Activated T-helper 1 cell treated with Interleukin-2 at 50 U/mL for 16 hours (primary cell): ENCODE results near the gene CNTNAP2.

ENCODE experiments used
- DNase-seq: peaks from one replicate; pipeline ENCODE4 v3.0.0-alpha.2; 2020; ENCODE audit warnings: low read depth

Gene CNTNAP2

GRCh38 chr7:147497246-147497645 is 1380.6 kb downstream of the CNTNAP2 start:
- no peak for DNase-seq

- DNase-seq, result no peak
Observed at GRCh38 chr7:147498081-147498480, 1381.5 kb downstream of the CNTNAP2 start.

GRCh38 chr7:147509035-147509501 is 1392.5 kb downstream of the CNTNAP2 start:
- no peak for DNase-seq

- no peak for DNase-seq
Observed at GRCh38 chr7:147509541-147510200, 1393.1 kb downstream of the CNTNAP2 start.

GRCh38 chr7:147510201-147510542 is 1393.6 kb downstream of the CNTNAP2 start:
- DNase-seq, result no peak

- DNase-seq, result no peak
Observed at GRCh38 chr7:147510923-147511322, 1394.3 kb downstream of the CNTNAP2 start.

GRCh38 chr7:147513451-147513850 is 1396.8 kb downstream of the CNTNAP2 start:
- DNase-seq, result no peak

GRCh38 chr7:147516391-147516790 is 1399.8 kb downstream of the CNTNAP2 start:
- no peak for DNase-seq

GRCh38 chr7:147519062-147519461 is 1402.5 kb downstream of the CNTNAP2 start:
- no peak for DNase-seq

- no peak for DNase-seq
Observed at GRCh38 chr7:147523056-147523455, 1406.5 kb downstream of the CNTNAP2 start.

GRCh38 chr7:147524726-147525250 is 1408.2 kb downstream of the CNTNAP2 start:
- no peak for DNase-seq

- DNase-seq, result no peak
Observed at GRCh38 chr7:147525325-147525724, 1408.7 kb downstream of the CNTNAP2 start.

- DNase-seq, result no peak
Observed at GRCh38 chr7:147535701-147536111, 1419.1 kb downstream of the CNTNAP2 start.

GRCh38 chr7:147539685-147540084 is 1423.1 kb downstream of the CNTNAP2 start:
- no peak for DNase-seq

GRCh38 chr7:147540743-147541142 is 1424.1 kb downstream of the CNTNAP2 start:
- no peak for DNase-seq

- no peak for DNase-seq
Observed at GRCh38 chr7:147541261-147541660, 1424.7 kb downstream of the CNTNAP2 start.

- DNase-seq, result no peak
Observed at GRCh38 chr7:147547252-147547897, 1430.8 kb downstream of the CNTNAP2 start.

GRCh38 chr7:147556317-147556716 is 1439.7 kb downstream of the CNTNAP2 start:
- no peak for DNase-seq

- no peak for DNase-seq
Observed at GRCh38 chr7:147563669-147564068, 1447.1 kb downstream of the CNTNAP2 start.

GRCh38 chr7:147564786-147565476 is 1448.3 kb downstream of the CNTNAP2 start:
- no peak for DNase-seq

- no peak for DNase-seq
Observed at GRCh38 chr7:147567043-147567442, 1450.4 kb downstream of the CNTNAP2 start.

GRCh38 chr7:147569116-147569913 is 1452.7 kb downstream of the CNTNAP2 start:
- DNase-seq, result no peak
